Measurements from ENCODE around the gene LYRM4.

DNA sequence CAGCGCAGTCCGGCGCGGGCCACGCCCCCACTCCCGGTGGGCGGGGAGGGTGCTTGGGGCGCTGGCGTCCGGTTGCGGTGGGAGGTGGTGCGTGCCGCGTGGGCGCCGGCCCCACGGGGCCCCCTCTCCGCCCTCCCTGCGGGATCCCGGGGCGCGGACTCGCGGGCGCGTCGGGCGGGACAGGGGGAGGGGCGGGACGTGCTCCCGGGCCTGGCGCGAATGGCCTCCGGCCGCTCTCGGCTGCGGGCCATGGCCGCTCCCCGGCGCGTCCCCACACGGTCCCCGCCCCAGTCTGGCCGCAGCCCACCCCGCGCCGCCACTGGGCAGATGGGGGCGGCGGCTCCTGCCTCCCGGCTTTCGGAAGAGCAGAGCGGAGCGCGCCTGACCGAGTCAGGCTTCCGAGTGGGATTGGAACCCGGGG, 176.4 kb downstream of the LYRM4 start:
- TF ChIP-seq, protein P1, sequence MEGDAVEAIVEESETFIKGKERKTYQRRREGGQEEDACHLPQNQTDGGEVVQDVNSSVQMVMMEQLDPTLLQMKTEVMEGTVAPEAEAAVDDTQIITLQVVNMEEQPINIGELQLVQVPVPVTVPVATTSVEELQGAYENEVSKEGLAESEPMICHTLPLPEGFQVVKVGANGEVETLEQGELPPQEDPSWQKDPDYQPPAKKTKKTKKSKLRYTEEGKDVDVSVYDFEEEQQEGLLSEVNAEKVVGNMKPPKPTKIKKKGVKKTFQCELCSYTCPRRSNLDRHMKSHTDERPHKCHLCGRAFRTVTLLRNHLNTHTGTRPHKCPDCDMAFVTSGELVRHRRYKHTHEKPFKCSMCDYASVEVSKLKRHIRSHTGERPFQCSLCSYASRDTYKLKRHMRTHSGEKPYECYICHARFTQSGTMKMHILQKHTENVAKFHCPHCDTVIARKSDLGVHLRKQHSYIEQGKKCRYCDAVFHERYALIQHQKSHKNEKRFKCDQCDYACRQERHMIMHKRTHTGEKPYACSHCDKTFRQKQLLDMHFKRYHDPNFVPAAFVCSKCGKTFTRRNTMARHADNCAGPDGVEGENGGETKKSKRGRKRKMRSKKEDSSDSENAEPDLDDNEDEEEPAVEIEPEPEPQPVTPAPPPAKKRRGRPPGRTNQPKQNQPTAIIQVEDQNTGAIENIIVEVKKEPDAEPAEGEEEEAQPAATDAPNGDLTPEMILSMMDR (IDR thresholded peaks at IDR 0.05), result no peak
- TF ChIP-seq ZFX (IDR thresholded peaks at IDR 0.05; ENCODE audit: borderline replicate concordance), result no peak
